BJ (cell line): ENCODE measurements around the gene TRPM3. TPM values are rescaled to one million over a fixed set of nuclear protein-coding genes. Genes with fewer than 3 reads are reported as not detected.
A peak's percentile ranks its signal among the peaks of the same experiment; 100 is the strongest.

Experiments used
- CTCF ChIA-PET: fragments of 350-600 bp; formaldehyde crosslinking; extraction: SDS; loops from one replicate; lab custom pipeline; 2021; ENCODE audit warnings: antibody characterized with exemption, inconsistent platforms; lab: Yijun Ruan, JAX
- POLR2A ChIA-PET: fragments of 300-600 bp; sonication (Branson Sonifier 250); formaldehyde crosslinking; extraction: SDS; loops from one replicate; lab custom pipeline; 2021; ENCODE audit warnings: antibody characterized with exemption; lab: Charles Lee
- DNase-seq: peaks from one replicate; pipeline ENCODE4 v3.0.0-alpha.2; 2011; ENCODE audit warnings: low read depth
- H3K27me3 ChIP-seq: 2 replicates; pipeline ENCODE4 v1.6.0; 2011; ENCODE audit warnings: low read length; ENCODE audit not compliant: control insufficient read depth, insufficient read depth
- H3K36me3 ChIP-seq: 2 replicates; pipeline ENCODE4 v1.5.1; 2011; ENCODE audit warnings: low read length; ENCODE audit not compliant: control insufficient read depth, insufficient read depth
- H3K4me3 ChIP-seq: 2 replicates; pipeline ENCODE4 v1.5.1; 2011; ENCODE audit warnings: low read depth, mild to moderate bottlenecking, control low read depth, low read length
- CTCF ChIP-seq: IDR thresholded peaks from 2 replicates; pipeline ENCODE4 v1.5.1; 2011; ENCODE audit warnings: low read depth, mild to moderate bottlenecking, control low read depth, inconsistent platforms, low read length, moderate library complexity; ENCODE audit not compliant: insufficient read depth
- polyA plus RNA-seq: library from polyadenylated mRNA; depleted of rRNA; stranded (reverse); fragments of >200 nt; gene quantifications from 2 replicates; pipeline ENCODE4 v1.2.3, GENCODE V29; 2011

TRPM3 gene
- polyA plus RNA-seq, 1 experiment, result 0.07 TPM

GRCh38 chr9:70935856-70936255 lies 185.6 kb downstream of the TRPM3 start:
- H3K27me3 ChIP-seq, result no peaks in the 10 kb centered on the region
- CTCF ChIA-PET, result interaction anchor here (1.1 to 2.4 kb wide), 3 partner anchors 10 to 64 kb away, joined by 4 to 10 read pairs (median 8); no protein-coding TSS in a partner anchor

DNA sequence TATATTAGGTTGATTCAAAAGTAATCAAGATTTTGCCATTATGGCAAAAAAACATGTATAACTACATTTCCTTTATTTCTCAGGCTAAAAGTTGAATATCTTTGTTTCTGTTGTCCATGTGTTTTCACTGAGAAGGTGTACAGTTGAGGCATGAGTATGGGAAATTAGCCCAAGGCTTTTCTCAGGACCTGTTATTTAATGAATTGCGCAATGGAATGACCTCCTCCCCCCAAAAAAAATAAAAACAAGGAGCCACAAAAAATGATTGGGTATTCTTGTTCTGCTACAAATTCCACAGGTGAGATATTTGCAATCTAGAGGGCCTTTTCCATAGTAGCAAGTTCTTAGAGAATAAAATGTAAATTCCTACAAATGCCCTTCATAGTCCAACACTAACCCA lies 186.8 kb downstream of the TRPM3 start:
- no peak for TF ChIP-seq CTCF
- no peak for DNase-seq
- no peaks in the 10 kb centered on the region for H3K27me3 ChIP-seq
- H3K36me3 ChIP-seq, result no peaks in the 10 kb centered on the region
- H3K4me3 ChIP-seq, result no peak overlapping the region
- ChIA-PET CTCF (interaction anchor here (0.5 to 1.1 kb wide), 2 partner anchors 10 to 84 kb away, joined by 3 read pairs; no protein-coding TSS in a partner anchor), POLR2A (no interaction called here)

More at GRCh38 chr9:70935856-70936255, 185.6 kb downstream of the TRPM3 start:
- POLR2A ChIA-PET, result interaction anchor here (1.1 kb wide), 1 partner anchor 680 kb away, joined by 3 read pairs; no protein-coding TSS in a partner anchor
- peak; percentile 81 for DNase-seq
- Histone ChIP-seq H3K36me3 (no peaks in the 10 kb centered on the region), H3K4me3 (no peak overlapping the region)
- TF ChIP-seq CTCF, result no peak

DNA sequence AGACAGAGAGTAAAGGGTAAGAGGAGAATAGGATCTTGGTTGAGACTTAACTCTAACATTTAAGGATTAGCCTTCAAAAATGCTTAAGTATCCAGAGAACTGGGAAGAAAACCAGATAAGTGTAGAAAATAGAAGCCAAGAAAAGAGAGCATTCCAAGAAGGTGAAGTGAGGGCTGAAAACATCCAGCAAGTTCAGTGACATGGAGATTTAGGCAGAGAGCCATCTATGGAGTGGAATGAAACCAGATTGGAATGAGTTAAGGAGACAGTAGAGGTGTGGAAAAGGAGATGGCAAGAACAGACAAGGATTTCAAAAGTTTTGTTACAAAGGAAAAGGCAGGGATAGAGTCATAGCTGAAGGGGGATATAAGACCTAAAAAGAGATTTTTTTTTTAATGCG lies 188.1 kb downstream of the TRPM3 start:
- ChIA-PET POLR2A (no interaction called here), CTCF (no interaction called here)
- no peaks in the 10 kb centered on the region for H3K27me3 ChIP-seq
- no peak for TF ChIP-seq CTCF
- no peak overlapping the region for H3K4me3 ChIP-seq
- H3K36me3 ChIP-seq, result no peaks in the 10 kb centered on the region
- DNase-seq, result no peak

DNA sequence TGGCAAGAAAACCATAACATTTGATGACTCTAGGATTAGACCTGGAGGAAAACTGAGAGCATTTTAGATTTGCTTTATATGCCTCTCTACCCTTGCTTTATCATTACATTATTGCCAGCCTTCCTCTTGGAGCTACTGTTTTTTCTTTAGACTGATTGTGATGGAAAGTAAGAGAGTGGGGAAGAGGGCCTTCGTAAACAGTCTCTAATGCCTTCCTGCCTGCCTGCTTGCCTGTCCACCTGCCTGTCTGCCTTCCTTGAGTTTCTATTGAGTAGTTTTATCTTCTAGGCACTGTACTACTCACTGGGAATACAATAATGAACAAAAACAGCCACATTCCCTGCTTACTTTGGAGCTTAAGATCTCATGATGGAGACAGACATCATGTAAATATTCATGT lies 189.3 kb downstream of the TRPM3 start:
- TF ChIP-seq CTCF, result no peak
- no peaks in the 10 kb centered on the region for H3K36me3 ChIP-seq
- DNase-seq, result no peak
- H3K27me3 ChIP-seq, result no peaks in the 10 kb centered on the region
- no peak overlapping the region for H3K4me3 ChIP-seq
- CTCF ChIA-PET, result interaction anchor here (0.7 to 1.0 kb wide), 2 partner anchors 57 to 69 kb away, joined by 3 read pairs; no protein-coding TSS in a partner anchor
- POLR2A ChIA-PET, result no interaction called here

GRCh38 chr9:70927530-70927929 lies 193.9 kb downstream of the TRPM3 start:
- no peaks in the 10 kb centered on the region for H3K36me3 ChIP-seq
- DNase-seq, result no peak
- H3K27me3 ChIP-seq, result no peaks in the 10 kb centered on the region
- ChIA-PET CTCF (interaction anchor here (1.3 to 5.3 kb wide), 7 partner anchors 26 to 321 kb away, joined by 3 to 61 read pairs (median 6); no protein-coding TSS in a partner anchor), POLR2A (no interaction called here)
- TF ChIP-seq CTCF, result no peak
- H3K4me3 ChIP-seq, result no peak overlapping the region
